Cardiac muscle cell (in vitro differentiated cells and primary cell): Measurements from ENCODE around the gene DNAJC18. TPM values are rescaled to one million over a fixed set of nuclear protein-coding genes. Genes with fewer than 3 reads are reported as not detected.

Source experiments
- DNase-seq, 2 donors: peaks; one replicate each; pipeline versions ENCODE4 v3.0.0 to v3.0.0-alpha.2; 2010 to 2017; ENCODE audit warnings: low read depth in 1 of 2, low spot score in 1 of 2
- H3K27ac ChIP-seq: fragments of 200-600 bp; sonication (generic); 2 replicates; pipeline ENCODE4 v1.5.1; 2016
- H3K27me3 ChIP-seq: fragments of 200-600 bp; sonication (generic); 2 replicates; pipeline ENCODE4 v1.6.0; 2016; ENCODE audit warnings: control low read depth
- H3K36me3 ChIP-seq: fragments of 200-600 bp; sonication (generic); 2 replicates; pipeline ENCODE4 v1.5.1; 2016; ENCODE audit warnings: control low read depth
- H3K4me1 ChIP-seq: fragments of 200-600 bp; sonication (generic); 2 replicates; pipeline ENCODE4 v1.8.1; 2017; ENCODE audit warnings: low read depth, mild to moderate bottlenecking, mixed run types
- H3K4me3 ChIP-seq: fragments of 200-600 bp; sonication (generic); 2 replicates; pipeline ENCODE4 v1.5.1; 2016; ENCODE audit warnings: mild to moderate bottlenecking
- H3K9me3 ChIP-seq: fragments of 200-600 bp; sonication (generic); 2 replicates; pipeline ENCODE4 v1.5.1; 2017; ENCODE audit warnings: low read depth, mild to moderate bottlenecking, control low read depth
- CTCF ChIP-seq: IDR thresholded peaks from 2 replicates; pipeline ENCODE4 v1.5.1; 2012; ENCODE audit warnings: low read depth, mild to moderate bottlenecking, low read length
- polyA plus RNA-seq: library from polyadenylated mRNA; unstranded; fragments of >200 nt; fragmentation: Nextera tagmentation; extraction: Ambion mirVana; gene quantifications from 2 replicates; pipeline ENCODE4 v1.2.1, GENCODE V29; 2016
- total RNA-seq: library from RNA; depleted of rRNA; stranded (reverse); fragments of >200 nt; gene quantifications from 2 replicates; pipeline ENCODE4 v1.2.3, GENCODE V29; 2016

Gene DNAJC18
- total and polyA plus RNA-seq, 2 experiments from 2014 or later = 10.1 to 17.4 TPM

GRCh38 chr5:139385061-139386049, 54.0 kb downstream of the DNAJC18 start:
- Histone ChIP-seq H3K27me3 (no peaks in the 10 kb centered on the region), H3K4me1 (peaks cover 29% of the 10 kb centered on the region), H3K36me3 (no peaks in the 10 kb centered on the region), H3K9me3 (no peaks in the 10 kb centered on the region), H3K4me3 (no peak overlapping the region), H3K27ac (no peak overlapping the region)
- TF ChIP-seq CTCF = no peak
- DNase-seq = no peak

- DNase-seq = no peak
- Histone ChIP-seq H3K36me3 (no peaks in the 10 kb centered on the region), H3K27ac (no peak overlapping the region), H3K9me3 (no peaks in the 10 kb centered on the region), H3K4me1 (peaks cover 29% of the 10 kb centered on the region), H3K4me3 (no peak overlapping the region), H3K27me3 (no peaks in the 10 kb centered on the region)
- no peak for TF ChIP-seq CTCF
Measured at GRCh38 chr5:139384591-139385051, 54.7 kb downstream of the DNAJC18 start.

- no peaks in the 10 kb centered on the region for H3K9me3 ChIP-seq
- TF ChIP-seq CTCF = no peak
- no peak for DNase-seq
Measured at GRCh38 chr5:139383993-139384590, 55.2 kb downstream of the DNAJC18 start.

GRCh38 chr5:139383275-139383992, 55.9 kb downstream of the DNAJC18 start, which contains the start of gene SLC23A1:
Gene SLC23A1 (minus strand): TSS chr5:139383297. CDS start chr5:139383253, 44 bp downstream.
- no peak for TF ChIP-seq CTCF
- H3K4me3 ChIP-seq = no peak within 1 kb of the TSS
- no peaks in the 10 kb centered on the region for H3K27me3 ChIP-seq
- peaks cover 26% of the 10 kb centered on the region for H3K4me1 ChIP-seq
- H3K9me3 ChIP-seq = no peaks in the 10 kb centered on the region
- H3K27ac ChIP-seq = peak within 1 kb of the TSS; percentile 52
- H3K36me3 ChIP-seq = no peaks in the 10 kb centered on the region
- DNase-seq = no peak

More at GRCh38 chr5:139383993-139384590, 55.2 kb downstream of the DNAJC18 start:
- Histone ChIP-seq H3K27ac (no peak overlapping the region), H3K27me3 (no peaks in the 10 kb centered on the region), H3K4me3 (no peak overlapping the region), H3K4me1 (peaks cover 29% of the 10 kb centered on the region), H3K36me3 (no peaks in the 10 kb centered on the region)

- Histone ChIP-seq H3K4me3 (no peak overlapping the region), H3K9me3 (no peaks in the 10 kb centered on the region), H3K4me1 (peaks cover 20% of the 10 kb centered on the region), H3K27me3 (no peaks in the 10 kb centered on the region), H3K36me3 (no peaks in the 10 kb centered on the region), H3K27ac (no peak overlapping the region)
- no peak for TF ChIP-seq CTCF
- no peak for DNase-seq
Measured at GRCh38 chr5:139382807-139383206, 56.5 kb downstream of the DNAJC18 start.
